Activated naive CD4-positive, alpha-beta T cell treated with Interleukin-2 at 50 U/mL for 16 hours (primary cell): Measurements from ENCODE around the gene NEK4.

Experiments
- DNase-seq: peaks from one replicate; pipeline ENCODE4 v3.0.0-alpha.2; 2020

The NEK4 gene

GRCh38 chr3:52792961-52793695, 22.4 kb upstream of the NEK4 start:
- no peak for DNase-seq

- no peak for DNase-seq
Observed at GRCh38 chr3:52792413-52792812, 21.7 kb upstream of the NEK4 start.

- no peak for DNase-seq
Observed at GRCh38 chr3:52791928-52792327, 21.2 kb upstream of the NEK4 start.

GRCh38 chr3:52791366-52791765, 20.6 kb upstream of the NEK4 start:
- DNase-seq: no peak

GRCh38 chr3:52790741-52791140, 20.0 kb upstream of the NEK4 start:
- no peak for DNase-seq

GRCh38 chr3:52790337-52790736, 19.6 kb upstream of the NEK4 start:
- DNase-seq: no peak

- DNase-seq: no peak
Observed at GRCh38 chr3:52789746-52790040, 19.0 kb upstream of the NEK4 start.

- DNase-seq: no peak
Observed at GRCh38 chr3:52788890-52789745, 18.4 kb upstream of the NEK4 start.

GRCh38 chr3:52787672-52788625, 17.2 kb upstream of the NEK4 start:
- no peak for DNase-seq

GRCh38 chr3:52787246-52787645, 16.5 kb upstream of the NEK4 start:
- DNase-seq: no peak

- DNase-seq: no peak
Observed at GRCh38 chr3:52786330-52787215, 15.8 kb upstream of the NEK4 start.

- no peak for DNase-seq
Observed at GRCh38 chr3:52784931-52785590, 14.3 kb upstream of the NEK4 start.

- DNase-seq: no peak
Observed at GRCh38 chr3:52784021-52784621, 13.4 kb upstream of the NEK4 start.

- DNase-seq: no peak
Observed at GRCh38 chr3:52783211-52783555, 12.4 kb upstream of the NEK4 start.

GRCh38 chr3:52782412-52783210, 11.9 kb upstream of the NEK4 start:
- no peak for DNase-seq

GRCh38 chr3:52781741-52782140, 11.0 kb upstream of the NEK4 start:
- DNase-seq: no peak

- no peak for DNase-seq
Observed at GRCh38 chr3:52779837-52780585, 9.3 kb upstream of the NEK4 start.

GRCh38 chr3:52779011-52779836, 8.5 kb upstream of the NEK4 start:
- DNase-seq: no peak
